Measurements from ENCODE around the gene WIZ.

Gene WIZ

GRCh38 chr19:15371119-15371518, 78.6 kb downstream of the WIZ start:
- H3K4me2 ChIP-seq (ENCODE audit: insufficient read depth, low read length): no peak overlapping the region
- no peak overlapping the region for H3K4me3 ChIP-seq (ENCODE audit: low read depth in 1 of 2, low read length in 2 of 2)
- ATAC-seq (ENCODE audit: insufficient read depth, low read depth) (no peak), DNase-seq (no peak)
- TF ChIP-seq CTCF (IDR thresholded peaks at IDR 0.05; ENCODE audit: borderline replicate concordance, extremely low read depth, low read length, poor library complexity, severe bottlenecking): no peak
- TF ChIP-seq EZH2 (IDR thresholded peaks at IDR 0.05; ENCODE audit: borderline replicate concordance, low read depth, low read length, severe bottlenecking): no peak
- H2AFZ ChIP-seq (ENCODE audit: low read depth, low read length): no peak overlapping the region
- no peak overlapping the region for H3K27ac ChIP-seq (ENCODE audit: low read length)
- H3K27me3 ChIP-seq (ENCODE audit: insufficient read depth, low read length, poor library complexity): no peaks in the 10 kb centered on the region
- peaks cover 93% of the 10 kb centered on the region for H3K36me3 ChIP-seq (ENCODE audit: insufficient read depth, low read length)
- H3K4me1 ChIP-seq (ENCODE audit: insufficient read depth, low read length): peaks cover 6% of the 10 kb centered on the region
- H4K20me1 ChIP-seq (ENCODE audit: insufficient read depth, low read length): peaks cover 70% of the 10 kb centered on the region
- H3K79me2 ChIP-seq (ENCODE audit: insufficient read depth, low read length): peaks cover 57% of the 10 kb centered on the region
- no peaks in the 10 kb centered on the region for H3K9me3 ChIP-seq (ENCODE audit: insufficient read depth, low read length, severe bottlenecking)
- no peak overlapping the region for H3K9ac ChIP-seq (ENCODE audit: low read depth, low read length)
